Measurements from ENCODE around the gene CLOCK. TPM values are rescaled to one million over a fixed set of nuclear protein-coding genes. Genes with fewer than 3 reads are reported as not detected.
A peak's percentile ranks its signal among the peaks of the same experiment; 100 is the strongest.

The CLOCK gene
- total and polyA plus RNA-seq, 9 donors = 8.5 to 17.4 (median 14.6) TPM

- Histone ChIP-seq H3K27ac (ENCODE audit: low read length) (no peak overlapping the region), H3K4me3 (ENCODE audit: low read length) (no peak overlapping the region), H3K36me3 (ENCODE audit: control insufficient read depth, insufficient read depth, low read length) (peaks cover 14% of the 10 kb centered on the region), H3K9me3 (replicated peaks; ENCODE audit: control insufficient read depth, low read depth, low read length) (no peaks in the 10 kb centered on the region), H3K4me1 (ENCODE audit: control insufficient read depth, insufficient read depth, low read length) (no peaks in the 10 kb centered on the region), H3K27me3 (ENCODE audit: control insufficient read depth, insufficient read depth, low read length) (no peaks in the 10 kb centered on the region)
- WGBS (ENCODE audit: insufficient coverage) = 67% methylated on average over 3 of the region's 5 CpGs
- no peak for DNase-seq
Measured at GRCh38 chr4:55458164-55458563, 88.5 kb downstream of the CLOCK start.

GRCh38 chr4:55450566-55450965, 96.1 kb downstream of the CLOCK start:
- H3K27me3 ChIP-seq (ENCODE audit: control insufficient read depth, insufficient read depth, low read length) = no peaks in the 10 kb centered on the region
- DNase-seq = no peak
- no peaks in the 10 kb centered on the region for H3K9me3 ChIP-seq (replicated peaks; ENCODE audit: control insufficient read depth, low read depth, low read length)
- H3K4me1 ChIP-seq (ENCODE audit: control insufficient read depth, insufficient read depth, low read length) = no peaks in the 10 kb centered on the region
- H3K36me3 ChIP-seq (ENCODE audit: control insufficient read depth, insufficient read depth, low read length) = peaks cover 27% of the 10 kb centered on the region
- WGBS (ENCODE audit: insufficient coverage) = 93% methylated on average over 3 of the region's 8 CpGs
- no peak overlapping the region for H3K27ac ChIP-seq (ENCODE audit: low read length)
- no peak overlapping the region for H3K4me3 ChIP-seq (ENCODE audit: low read length)

DNA sequence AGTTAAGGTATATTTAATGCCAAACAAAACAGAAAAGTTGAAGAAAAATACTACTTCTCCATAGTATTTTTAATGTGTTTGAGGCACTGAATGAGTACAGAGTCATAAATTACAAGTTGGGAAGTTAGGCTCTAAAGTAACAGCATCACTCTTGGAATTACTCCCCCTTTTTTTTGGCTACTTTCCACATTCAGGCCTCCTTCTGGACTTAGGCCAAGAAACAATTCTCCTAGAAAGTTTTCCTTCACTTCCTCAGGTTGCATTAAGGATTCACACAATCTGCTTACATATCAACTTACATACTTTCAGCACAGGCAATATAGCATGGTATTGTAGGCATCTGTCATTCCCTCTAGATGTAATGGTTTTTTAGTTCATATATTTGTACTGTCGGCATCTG, 98.9 kb downstream of the CLOCK start:
- DNase-seq = peak; percentile 64
- no peaks in the 10 kb centered on the region for H3K27me3 ChIP-seq (ENCODE audit: control insufficient read depth, insufficient read depth, low read length)
- WGBS (ENCODE audit: insufficient coverage) = no CpG with 5 or more reads among the region's 1 CpG

GRCh38 chr4:55447108-55447708, 99.5 kb downstream of the CLOCK start:
- WGBS (ENCODE audit: insufficient coverage) = no CpG with 5 or more reads among the region's 9 CpGs
- no peak overlapping the region for H3K27ac ChIP-seq (ENCODE audit: low read length)
- no peaks in the 10 kb centered on the region for H3K9me3 ChIP-seq (replicated peaks; ENCODE audit: control insufficient read depth, low read depth, low read length)
- H3K36me3 ChIP-seq (ENCODE audit: control insufficient read depth, insufficient read depth, low read length) = peaks cover 27% of the 10 kb centered on the region
- H3K4me1 ChIP-seq (ENCODE audit: control insufficient read depth, insufficient read depth, low read length) = no peaks in the 10 kb centered on the region
- no peak for DNase-seq
- no peaks in the 10 kb centered on the region for H3K27me3 ChIP-seq (ENCODE audit: control insufficient read depth, insufficient read depth, low read length)
- H3K4me3 ChIP-seq (ENCODE audit: low read length) = no peak overlapping the region

More for the DNA sequence above, 98.9 kb downstream of the CLOCK start:
- Histone ChIP-seq H3K4me1 (ENCODE audit: control insufficient read depth, insufficient read depth, low read length) (no peaks in the 10 kb centered on the region), H3K27ac (ENCODE audit: low read length) (no peak overlapping the region), H3K9me3 (replicated peaks; ENCODE audit: control insufficient read depth, low read depth, low read length) (no peaks in the 10 kb centered on the region), H3K36me3 (ENCODE audit: control insufficient read depth, insufficient read depth, low read length) (peaks cover 26% of the 10 kb centered on the region), H3K4me3 (ENCODE audit: low read length) (no peak overlapping the region)

GRCh38 chr4:55446578-55446922, 100.2 kb downstream of the CLOCK start:
- Histone ChIP-seq H3K4me1 (ENCODE audit: control insufficient read depth, insufficient read depth, low read length) (no peaks in the 10 kb centered on the region), H3K27ac (ENCODE audit: low read length) (no peak overlapping the region), H3K36me3 (ENCODE audit: control insufficient read depth, insufficient read depth, low read length) (peaks cover 25% of the 10 kb centered on the region), H3K9me3 (replicated peaks; ENCODE audit: control insufficient read depth, low read depth, low read length) (no peaks in the 10 kb centered on the region), H3K4me3 (ENCODE audit: low read length) (no peak overlapping the region), H3K27me3 (ENCODE audit: control insufficient read depth, insufficient read depth, low read length) (no peaks in the 10 kb centered on the region)
- WGBS (ENCODE audit: insufficient coverage) = no CpG with 5 or more reads among the region's 1 CpG
- DNase-seq = no peak

DNA sequence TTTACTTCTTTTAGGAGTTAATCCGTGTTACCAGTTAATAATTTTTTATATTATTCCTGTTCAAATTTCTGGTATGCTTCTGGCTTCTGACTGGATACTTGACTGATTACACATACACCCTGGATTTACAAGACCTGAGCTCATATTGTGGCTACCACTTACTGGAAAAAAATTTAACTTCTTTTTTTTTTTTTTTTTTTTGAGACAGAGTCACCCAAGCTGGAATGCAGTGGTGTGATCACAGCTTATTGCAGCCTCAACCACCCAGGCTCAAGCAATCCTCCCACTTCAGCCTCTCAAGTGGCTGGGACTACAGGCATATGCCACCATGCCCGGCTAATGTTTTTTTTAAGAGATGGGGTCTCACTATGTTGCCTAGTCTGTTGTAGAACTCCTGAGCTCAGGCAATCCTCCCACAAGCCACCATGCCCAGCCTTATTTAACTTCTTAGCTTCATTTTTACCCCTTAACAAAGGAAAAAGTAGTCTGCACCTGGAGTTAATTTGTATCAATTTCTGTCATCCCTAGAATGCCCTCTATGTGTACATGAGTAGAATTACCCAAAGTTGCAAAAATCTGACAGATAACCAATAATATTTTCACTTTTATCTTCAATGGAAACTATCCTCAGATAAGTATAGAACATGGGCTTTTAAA, 100.7 kb downstream of the CLOCK start:
- Histone ChIP-seq H3K27me3 (ENCODE audit: control insufficient read depth, insufficient read depth, low read length) (no peaks in the 10 kb centered on the region), H3K4me1 (ENCODE audit: control insufficient read depth, insufficient read depth, low read length) (no peaks in the 10 kb centered on the region), H3K4me3 (ENCODE audit: low read length) (no peak overlapping the region), H3K36me3 (ENCODE audit: control insufficient read depth, insufficient read depth, low read length) (peaks cover 26% of the 10 kb centered on the region), H3K27ac (ENCODE audit: low read length) (no peak overlapping the region), H3K9me3 (replicated peaks; ENCODE audit: control insufficient read depth, low read depth, low read length) (no peaks in the 10 kb centered on the region)
- no CpG with 5 or more reads among the region's 2 CpGs for WGBS (ENCODE audit: insufficient coverage)
- no peak for DNase-seq

- Histone ChIP-seq H3K36me3 (ENCODE audit: control insufficient read depth, insufficient read depth, low read length) (peaks cover 20% of the 10 kb centered on the region), H3K4me3 (ENCODE audit: low read length) (no peak overlapping the region), H3K27ac (ENCODE audit: low read length) (no peak overlapping the region), H3K4me1 (ENCODE audit: control insufficient read depth, insufficient read depth, low read length) (no peaks in the 10 kb centered on the region), H3K9me3 (replicated peaks; ENCODE audit: control insufficient read depth, low read depth, low read length) (no peaks in the 10 kb centered on the region), H3K27me3 (ENCODE audit: control insufficient read depth, insufficient read depth, low read length) (no peaks in the 10 kb centered on the region)
- peak; percentile 22 for DNase-seq
- WGBS (ENCODE audit: insufficient coverage) = no CpG with 5 or more reads among the region's 2 CpGs
Measured at GRCh38 chr4:55444827-55445226, 101.9 kb downstream of the CLOCK start.

- DNase-seq = no peak
- WGBS (ENCODE audit: insufficient coverage) = no CpG with 5 or more reads among the region's 1 CpG
- H3K4me1 ChIP-seq (ENCODE audit: control insufficient read depth, insufficient read depth, low read length) = no peaks in the 10 kb centered on the region
- no peak overlapping the region for H3K27ac ChIP-seq (ENCODE audit: low read length)
- peaks cover 22% of the 10 kb centered on the region for H3K36me3 ChIP-seq (ENCODE audit: control insufficient read depth, insufficient read depth, low read length)
- no peaks in the 10 kb centered on the region for H3K27me3 ChIP-seq (ENCODE audit: control insufficient read depth, insufficient read depth, low read length)
- H3K9me3 ChIP-seq (replicated peaks; ENCODE audit: control insufficient read depth, low read depth, low read length) = no peaks in the 10 kb centered on the region
- no peak overlapping the region for H3K4me3 ChIP-seq (ENCODE audit: low read length)
Measured at GRCh38 chr4:55442541-55442940, 104.2 kb downstream of the CLOCK start.

DNA sequence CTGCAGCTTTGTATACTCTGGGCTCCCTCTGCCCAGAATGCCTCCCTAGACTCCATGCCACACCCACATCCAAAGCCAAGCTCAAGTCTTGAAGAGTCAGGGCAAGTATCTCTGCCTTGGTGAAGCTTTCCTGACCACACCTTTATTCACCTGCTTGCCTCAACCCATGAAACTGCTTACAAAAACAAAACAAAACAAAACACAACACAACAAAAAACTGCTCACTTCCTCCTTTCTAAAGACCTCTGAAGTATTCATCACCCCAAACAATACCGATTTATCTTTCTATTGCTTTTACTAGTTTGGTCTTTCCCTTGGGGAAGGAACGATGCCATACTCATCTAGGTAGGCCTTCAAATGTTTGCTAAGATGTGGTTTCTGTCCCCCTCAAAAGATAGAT, 105.9 kb downstream of the CLOCK start:
- WGBS (ENCODE audit: insufficient coverage) = 100% methylated on average over 1 of the region's 2 CpGs
- DNase-seq = no peak
- Histone ChIP-seq H3K9me3 (replicated peaks; ENCODE audit: control insufficient read depth, low read depth, low read length) (no peaks in the 10 kb centered on the region), H3K27me3 (ENCODE audit: control insufficient read depth, insufficient read depth, low read length) (no peaks in the 10 kb centered on the region), H3K4me3 (ENCODE audit: low read length) (no peak overlapping the region), H3K4me1 (ENCODE audit: control insufficient read depth, insufficient read depth, low read length) (no peaks in the 10 kb centered on the region), H3K36me3 (ENCODE audit: control insufficient read depth, insufficient read depth, low read length) (peaks cover 20% of the 10 kb centered on the region), H3K27ac (ENCODE audit: low read length) (no peak overlapping the region)

- H3K36me3 ChIP-seq (ENCODE audit: control insufficient read depth, insufficient read depth, low read length) = peaks cover 29% of the 10 kb centered on the region
- DNase-seq = no peak
- H3K27me3 ChIP-seq (ENCODE audit: control insufficient read depth, insufficient read depth, low read length) = no peaks in the 10 kb centered on the region
Measured at GRCh38 chr4:55439023-55439422, 107.7 kb downstream of the CLOCK start.

GRCh38 chr4:55438314-55438713, 108.4 kb downstream of the CLOCK start:
- Histone ChIP-seq H3K27ac (ENCODE audit: low read length) (no peak overlapping the region), H3K9me3 (replicated peaks; ENCODE audit: control insufficient read depth, low read depth, low read length) (no peaks in the 10 kb centered on the region), H3K36me3 (ENCODE audit: control insufficient read depth, insufficient read depth, low read length) (peaks cover 27% of the 10 kb centered on the region), H3K27me3 (ENCODE audit: control insufficient read depth, insufficient read depth, low read length) (no peaks in the 10 kb centered on the region), H3K4me1 (ENCODE audit: control insufficient read depth, insufficient read depth, low read length) (no peaks in the 10 kb centered on the region), H3K4me3 (ENCODE audit: low read length) (no peak overlapping the region)
- WGBS (ENCODE audit: insufficient coverage) = no CpG with 5 or more reads among the region's 2 CpGs
- DNase-seq = no peak

More at GRCh38 chr4:55439023-55439422, 107.7 kb downstream of the CLOCK start:
- no peak overlapping the region for H3K27ac ChIP-seq (ENCODE audit: low read length)
- no peaks in the 10 kb centered on the region for H3K9me3 ChIP-seq (replicated peaks; ENCODE audit: control insufficient read depth, low read depth, low read length)
- H3K4me3 ChIP-seq (ENCODE audit: low read length) = no peak overlapping the region
- no peaks in the 10 kb centered on the region for H3K4me1 ChIP-seq (ENCODE audit: control insufficient read depth, insufficient read depth, low read length)
